Measurements from ENCODE around the gene BEX4.

DNA sequence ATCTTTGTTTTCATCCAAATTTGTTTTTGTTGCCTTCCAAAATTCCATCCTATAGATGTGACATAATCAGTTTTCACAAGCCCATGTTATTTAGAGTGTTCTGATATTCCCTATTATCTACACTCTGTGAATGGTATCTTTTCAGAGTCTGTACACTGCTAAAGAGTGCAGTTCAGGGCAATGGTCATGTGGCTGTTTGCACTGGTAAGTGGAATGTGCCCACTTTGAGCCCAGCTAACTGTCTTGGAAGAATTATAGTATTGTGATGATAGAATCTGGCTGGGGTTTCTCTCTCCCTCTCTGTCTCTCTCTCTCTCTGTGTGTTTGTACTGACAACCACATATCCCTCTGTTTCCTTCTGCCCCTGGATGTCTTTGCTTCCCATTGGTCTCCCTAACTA is 37.4 kb upstream of the BEX4 start:
- TF ChIP-seq KAT2B (IDR thresholded peaks at IDR 0.05; ENCODE audit: low read depth, low read length) (no peak), MYBL2 (IDR thresholded peaks at IDR 0.05; ENCODE audit: low read depth) (no peak), MYBL2 (CRISPR knock-in tag; IDR thresholded peaks at IDR 0.05; ENCODE audit: borderline replicate concordance) (no peak), POLR2AphosphoS2 (IDR thresholded peaks at IDR 0.05; ENCODE audit: low read length) (no peak), MTF1 (CRISPR knock-in tag; IDR thresholded peaks at IDR 0.05; ENCODE audit: borderline replicate concordance) (no peak)
- TF ChIP-seq, protein P1, sequence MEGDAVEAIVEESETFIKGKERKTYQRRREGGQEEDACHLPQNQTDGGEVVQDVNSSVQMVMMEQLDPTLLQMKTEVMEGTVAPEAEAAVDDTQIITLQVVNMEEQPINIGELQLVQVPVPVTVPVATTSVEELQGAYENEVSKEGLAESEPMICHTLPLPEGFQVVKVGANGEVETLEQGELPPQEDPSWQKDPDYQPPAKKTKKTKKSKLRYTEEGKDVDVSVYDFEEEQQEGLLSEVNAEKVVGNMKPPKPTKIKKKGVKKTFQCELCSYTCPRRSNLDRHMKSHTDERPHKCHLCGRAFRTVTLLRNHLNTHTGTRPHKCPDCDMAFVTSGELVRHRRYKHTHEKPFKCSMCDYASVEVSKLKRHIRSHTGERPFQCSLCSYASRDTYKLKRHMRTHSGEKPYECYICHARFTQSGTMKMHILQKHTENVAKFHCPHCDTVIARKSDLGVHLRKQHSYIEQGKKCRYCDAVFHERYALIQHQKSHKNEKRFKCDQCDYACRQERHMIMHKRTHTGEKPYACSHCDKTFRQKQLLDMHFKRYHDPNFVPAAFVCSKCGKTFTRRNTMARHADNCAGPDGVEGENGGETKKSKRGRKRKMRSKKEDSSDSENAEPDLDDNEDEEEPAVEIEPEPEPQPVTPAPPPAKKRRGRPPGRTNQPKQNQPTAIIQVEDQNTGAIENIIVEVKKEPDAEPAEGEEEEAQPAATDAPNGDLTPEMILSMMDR (IDR thresholded peaks at IDR 0.05 in 2 of 3, conservative IDR thresholded peaks at IDR 0.05 in 1 of 3; ENCODE audit: insufficient read depth in 2 of 3, low read depth in 1 of 3, low read length in 3 of 3) = no peak

Data from K562 (cell line).